Osteoblast (primary cell): Measurements from ENCODE around the gene CUX1. TPM values are rescaled to one million over a fixed set of nuclear protein-coding genes. Genes with fewer than 3 reads are reported as not detected.

Source experiments
- DNase-seq: peaks from one replicate; pipeline ENCODE4 v3.0.0; 2011; ENCODE audit warnings: low spot score, mixed read lengths; ENCODE audit not compliant: insufficient read length; ENCODE audit errors: missing footprints
- H2AFZ ChIP-seq: 2 replicates; pipeline ENCODE4 v1.6.0; 2011; ENCODE audit warnings: mild to moderate bottlenecking, low read length
- H3K27ac ChIP-seq: 2 replicates; pipeline ENCODE4 v1.5.1; 2011; ENCODE audit warnings: mild to moderate bottlenecking, low read depth, low read length, moderate library complexity
- H3K27me3 ChIP-seq: 2 replicates; pipeline ENCODE4 v1.6.0; 2012; ENCODE audit warnings: mild to moderate bottlenecking, control low read depth, inconsistent platforms, low read length, moderate library complexity; ENCODE audit not compliant: insufficient read depth
- H3K36me3 ChIP-seq: 2 replicates; pipeline ENCODE4 v1.5.1; 2011; ENCODE audit warnings: mild to moderate bottlenecking, low read length, control low read depth, moderate library complexity; ENCODE audit not compliant: insufficient read depth
- H3K4me1 ChIP-seq: 2 replicates; pipeline ENCODE4 v1.5.1; 2011; ENCODE audit warnings: mild to moderate bottlenecking, low read length, control low read depth, moderate library complexity; ENCODE audit not compliant: insufficient read depth
- H3K4me2 ChIP-seq: 2 replicates; pipeline ENCODE4 v1.6.0; 2011; ENCODE audit warnings: mild to moderate bottlenecking, low read length; ENCODE audit not compliant: insufficient read depth
- H3K4me3 ChIP-seq: fragments of 200-600 bp; sonication (generic); 3 replicates; pipeline ENCODE4 v1.5.1; 2012; ENCODE audit warnings: mild to moderate bottlenecking, low read length, inconsistent platforms; ENCODE audit not compliant: insufficient read depth
- H3K79me2 ChIP-seq: 2 replicates; pipeline ENCODE4 v1.6.0; 2012; ENCODE audit warnings: mild to moderate bottlenecking, low read length, control low read depth, inconsistent platforms; ENCODE audit not compliant: insufficient read depth
- H3K9me3 ChIP-seq: 2 replicates; pipeline ENCODE4 v1.5.1; 2011; ENCODE audit warnings: low read depth, low read length, control low read depth
- H4K20me1 ChIP-seq: 2 replicates; pipeline ENCODE4 v1.6.0; 2012; ENCODE audit warnings: mild to moderate bottlenecking, low read length, control low read depth; ENCODE audit not compliant: insufficient read depth
- CTCF ChIP-seq: IDR thresholded peaks from 2 replicates; pipeline ENCODE4 v1.5.1; 2011; ENCODE audit warnings: mild to moderate bottlenecking, low read depth, low read length, moderate library complexity; ENCODE audit errors: extremely low read depth
- total RNA-seq: library from RNA; depleted of rRNA; stranded (reverse); fragments of >200 nt; gene quantifications from 2 replicates; pipeline ENCODE4 v1.2.3, GENCODE V29; 2012

The CUX1 gene
- total RNA-seq, 1 donor = 41.6 TPM

GRCh38 chr7:102282465-102283362 lies 465.3 kb downstream of the CUX1 start:
- Histone ChIP-seq H3K27ac (no peak overlapping the region), H4K20me1 (no peaks in the 10 kb centered on the region), H3K36me3 (no peaks in the 10 kb centered on the region), H3K27me3 (peaks cover 2% of the 10 kb centered on the region), H3K79me2 (no peaks in the 10 kb centered on the region), H3K9me3 (no peaks in the 10 kb centered on the region), H2AFZ (no peak overlapping the region), H3K4me3 (no peak overlapping the region), H3K4me1 (peaks cover 12% of the 10 kb centered on the region), H3K4me2 (no peak overlapping the region)
- TF ChIP-seq CTCF = no peak
- DNase-seq = peak; percentile 79

- TF ChIP-seq CTCF = no peak
Measured at GRCh38 chr7:102283477-102284189, 466.2 kb downstream of the CUX1 start.

GRCh38 chr7:102284399-102284798 lies 467.0 kb downstream of the CUX1 start:
- Histone ChIP-seq H3K4me2 (no peak overlapping the region), H3K4me3 (no peak overlapping the region), H3K27me3 (peaks cover 2% of the 10 kb centered on the region), H3K79me2 (no peaks in the 10 kb centered on the region), H3K9me3 (no peaks in the 10 kb centered on the region), H3K27ac (no peak overlapping the region), H4K20me1 (peaks cover 4% of the 10 kb centered on the region), H2AFZ (no peak overlapping the region), H3K4me1 (peaks cover 14% of the 10 kb centered on the region), H3K36me3 (no peaks in the 10 kb centered on the region)
- no peak for DNase-seq
- TF ChIP-seq CTCF = no peak

More at GRCh38 chr7:102283477-102284189, 466.2 kb downstream of the CUX1 start:
- Histone ChIP-seq H4K20me1 (peaks cover 4% of the 10 kb centered on the region), H3K27me3 (peaks cover 2% of the 10 kb centered on the region), H3K4me3 (no peak overlapping the region), H2AFZ (no peak overlapping the region), H3K4me1 (peaks cover 14% of the 10 kb centered on the region), H3K27ac (no peak overlapping the region), H3K36me3 (no peaks in the 10 kb centered on the region), H3K9me3 (no peaks in the 10 kb centered on the region), H3K4me2 (no peak overlapping the region), H3K79me2 (no peaks in the 10 kb centered on the region)
- no peak for DNase-seq
